Thyroid gland (tissue), 4 donors: Measurements from ENCODE around the gene ETFB.

Experiments used
- POLR2A ChIP-seq, 2 donors: fragments of 450-650 bp; IDR thresholded peaks; one replicate each; pipeline ENCODE4 v1.6.1; 2017; ENCODE audit warnings: antibody characterized with exemption in 2 of 2, mild to moderate bottlenecking in 2 of 2, moderate library complexity in 1 of 2
- TF ChIP-seq, protein P1 (sequence below), 6 experiments: fragments of 200-600 bp in 3 of 6; fragments of 450-650 bp in 3 of 6; sonication (generic) in 3 of 6; IDR thresholded peaks; one replicate each; pipeline ENCODE4 v1.5.1; 2016 to 2019; ENCODE audit warnings: antibody characterized with exemption in 6 of 6, mild to moderate bottlenecking in 2 of 6, inconsistent platforms in 1 of 6, moderate library complexity in 1 of 6

DNA sequence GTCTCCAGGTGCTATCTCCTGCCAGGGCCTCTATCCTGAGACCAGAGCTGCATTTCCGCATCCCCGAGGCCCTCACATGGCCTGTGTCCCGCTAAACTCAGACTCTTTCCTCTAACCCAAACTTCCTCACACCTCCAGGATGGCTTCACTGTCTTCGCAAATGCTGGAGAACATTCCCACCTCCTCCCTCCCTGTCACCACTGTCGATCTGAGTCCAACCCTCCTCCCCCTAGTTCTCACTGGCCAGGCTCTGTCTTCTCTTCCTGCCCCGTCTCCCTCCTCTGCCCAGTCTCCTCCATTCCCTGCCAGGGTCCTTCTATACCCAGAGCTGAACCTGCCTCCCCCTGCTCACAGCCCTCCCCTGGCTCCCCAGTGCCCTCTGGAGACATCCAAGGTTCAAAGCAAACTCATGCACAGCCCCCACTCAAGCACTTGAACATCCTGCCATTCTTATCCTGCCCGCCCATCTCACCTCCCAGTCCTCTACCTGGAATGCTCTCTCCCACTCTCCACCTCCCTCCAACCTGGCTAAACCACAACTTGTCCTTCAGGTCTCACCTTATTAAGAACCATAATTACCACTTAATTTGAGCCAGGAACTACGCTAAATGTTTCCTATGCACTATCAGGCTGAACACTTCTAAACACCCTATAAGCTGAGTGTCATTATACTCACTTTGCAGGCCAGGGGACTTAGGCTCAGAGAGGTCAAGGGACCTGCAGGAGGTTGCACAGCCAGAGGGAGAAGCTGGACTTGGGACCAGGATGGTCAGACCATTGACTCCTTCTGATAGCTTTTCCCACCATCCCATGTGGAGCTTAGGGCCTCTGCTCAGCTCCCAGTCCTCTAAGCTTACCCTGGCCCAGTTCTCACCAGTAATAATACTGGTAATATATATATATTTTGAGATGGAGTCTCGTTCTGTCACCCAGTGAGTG is 23.3 kb downstream of the ETFB start:
- TF ChIP-seq POLR2A (IDR thresholded peaks at IDR 0.05): no peak
- TF ChIP-seq, protein P1, sequence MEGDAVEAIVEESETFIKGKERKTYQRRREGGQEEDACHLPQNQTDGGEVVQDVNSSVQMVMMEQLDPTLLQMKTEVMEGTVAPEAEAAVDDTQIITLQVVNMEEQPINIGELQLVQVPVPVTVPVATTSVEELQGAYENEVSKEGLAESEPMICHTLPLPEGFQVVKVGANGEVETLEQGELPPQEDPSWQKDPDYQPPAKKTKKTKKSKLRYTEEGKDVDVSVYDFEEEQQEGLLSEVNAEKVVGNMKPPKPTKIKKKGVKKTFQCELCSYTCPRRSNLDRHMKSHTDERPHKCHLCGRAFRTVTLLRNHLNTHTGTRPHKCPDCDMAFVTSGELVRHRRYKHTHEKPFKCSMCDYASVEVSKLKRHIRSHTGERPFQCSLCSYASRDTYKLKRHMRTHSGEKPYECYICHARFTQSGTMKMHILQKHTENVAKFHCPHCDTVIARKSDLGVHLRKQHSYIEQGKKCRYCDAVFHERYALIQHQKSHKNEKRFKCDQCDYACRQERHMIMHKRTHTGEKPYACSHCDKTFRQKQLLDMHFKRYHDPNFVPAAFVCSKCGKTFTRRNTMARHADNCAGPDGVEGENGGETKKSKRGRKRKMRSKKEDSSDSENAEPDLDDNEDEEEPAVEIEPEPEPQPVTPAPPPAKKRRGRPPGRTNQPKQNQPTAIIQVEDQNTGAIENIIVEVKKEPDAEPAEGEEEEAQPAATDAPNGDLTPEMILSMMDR (IDR thresholded peaks at IDR 0.05): no peak
